ENCODE results near the gene CLEC9A. TPM values are rescaled to one million over a fixed set of nuclear protein-coding genes. Genes with fewer than 3 reads are reported as not detected.

CLEC9A gene
- total and polyA plus RNA-seq, 2 donors (not counting 1 experiment from before 2014, with no cell fraction given), result not detected

DNA sequence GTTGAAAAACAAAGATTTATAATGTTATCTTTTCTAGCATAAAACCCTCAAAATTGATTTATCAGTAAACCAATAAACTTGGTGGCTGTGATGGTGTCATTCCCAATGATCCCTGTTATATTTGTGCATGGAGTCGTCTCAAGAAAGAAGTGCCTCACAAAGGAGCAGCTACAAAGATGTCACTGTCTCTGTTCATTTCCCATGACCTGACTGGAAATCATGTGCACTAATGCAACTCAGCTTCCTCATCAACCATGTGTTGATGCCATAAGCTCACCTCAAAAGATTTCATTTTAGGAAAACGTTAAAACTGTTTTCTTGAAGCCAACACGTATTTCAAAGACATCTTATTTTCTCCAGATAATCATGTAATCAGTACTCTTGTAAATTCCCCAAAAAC, 39.5 kb downstream of the CLEC9A start:
- Histone ChIP-seq H3K4me3 (ENCODE audit: control extremely low read depth in 1 of 5, extremely low read depth in 1 of 5, insufficient read depth in 1 of 5, low read depth in 2 of 5, low read length in 4 of 5) (no peak overlapping the region), H3K9me3 (ENCODE audit: control extremely low read depth in 1 of 3, control insufficient read depth in 2 of 3, insufficient read depth in 1 of 3, low read length in 2 of 3) (no peaks in the 10 kb centered on the region), H3K4me2 (replicated peaks; ENCODE audit: low read depth, low read length, poor library complexity, severe bottlenecking) (no peak overlapping the region), H3K4me1 (ENCODE audit: control insufficient read depth in 2 of 2, insufficient read depth in 2 of 2, low read length in 2 of 2) (peaks cover 0 to 14% of the 10 kb centered on the region in 2 donors), H3K79me2 (ENCODE audit: control insufficient read depth, insufficient read depth, low read length) (no peaks in the 10 kb centered on the region), H2AFZ (ENCODE audit: insufficient read depth, low read depth, low read length, poor library complexity, severe bottlenecking) (no peak overlapping the region), H3K27me3 (replicated peaks in 1 of 4; ENCODE audit: control extremely low read depth in 1 of 4, control insufficient read depth in 3 of 4, insufficient read depth in 4 of 4, low read length in 3 of 4) (peaks cover 0 to 15% (median 2%) of the 10 kb centered on the region in 4 experiments), H3K36me3 (replicated peaks in 1 of 2; ENCODE audit: control extremely low read depth in 1 of 2, control insufficient read depth in 1 of 2, extremely low read depth in 1 of 2, insufficient read depth in 2 of 2, low read length in 1 of 2) (no peaks in the 10 kb centered on the region), H4K20me1 (ENCODE audit: control insufficient read depth, insufficient read depth, low read length, poor library complexity, severe bottlenecking) (no peaks in the 10 kb centered on the region), H3K9ac (ENCODE audit: low read length) (no peak overlapping the region), H3K27ac (ENCODE audit: low read length in 2 of 2) (no peak overlapping the region)
- Mint-ChIP-seq H3K9me3 (ENCODE audit: insufficient read depth) (no peaks in the 10 kb centered on the region), H3K27ac (no peak overlapping the region), H3K4me1 (peaks cover 13% of the 10 kb centered on the region), H3K4me3 (no peak overlapping the region), H3K27me3 (peaks cover 44% of the 10 kb centered on the region)
- ChIA-PET CTCF (no interaction called here), POLR2A (no interaction called here)
- intact Hi-C loops (cut with micrococcal nuclease), result no loop called here
- TF ChIP-seq EZH2 (IDR thresholded peaks at IDR 0.05; ENCODE audit: borderline replicate concordance, insufficient read depth, low read depth, low read length, poor library complexity, severe bottlenecking), result no peak
- TF ChIP-seq, protein P1, sequence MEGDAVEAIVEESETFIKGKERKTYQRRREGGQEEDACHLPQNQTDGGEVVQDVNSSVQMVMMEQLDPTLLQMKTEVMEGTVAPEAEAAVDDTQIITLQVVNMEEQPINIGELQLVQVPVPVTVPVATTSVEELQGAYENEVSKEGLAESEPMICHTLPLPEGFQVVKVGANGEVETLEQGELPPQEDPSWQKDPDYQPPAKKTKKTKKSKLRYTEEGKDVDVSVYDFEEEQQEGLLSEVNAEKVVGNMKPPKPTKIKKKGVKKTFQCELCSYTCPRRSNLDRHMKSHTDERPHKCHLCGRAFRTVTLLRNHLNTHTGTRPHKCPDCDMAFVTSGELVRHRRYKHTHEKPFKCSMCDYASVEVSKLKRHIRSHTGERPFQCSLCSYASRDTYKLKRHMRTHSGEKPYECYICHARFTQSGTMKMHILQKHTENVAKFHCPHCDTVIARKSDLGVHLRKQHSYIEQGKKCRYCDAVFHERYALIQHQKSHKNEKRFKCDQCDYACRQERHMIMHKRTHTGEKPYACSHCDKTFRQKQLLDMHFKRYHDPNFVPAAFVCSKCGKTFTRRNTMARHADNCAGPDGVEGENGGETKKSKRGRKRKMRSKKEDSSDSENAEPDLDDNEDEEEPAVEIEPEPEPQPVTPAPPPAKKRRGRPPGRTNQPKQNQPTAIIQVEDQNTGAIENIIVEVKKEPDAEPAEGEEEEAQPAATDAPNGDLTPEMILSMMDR (IDR thresholded peaks at IDR 0.05), result no peak
- WGBS (ENCODE audit: insufficient coverage), result 30% methylated on average over 2 of the region's 3 CpGs
- peak; percentile 14 for DNase-seq
- ATAC-seq (ENCODE audit: low read depth), result no peak

GRCh38 chr12:10070380-10070779, 39.9 kb downstream of the CLEC9A start:
- H2AFZ ChIP-seq (ENCODE audit: insufficient read depth, low read depth, low read length, poor library complexity, severe bottlenecking), result no peak overlapping the region
- no peak overlapping the region for H3K4me3 Mint-ChIP-seq
- H3K4me2 ChIP-seq (replicated peaks; ENCODE audit: low read depth, low read length, poor library complexity, severe bottlenecking), result no peak overlapping the region
- no peak for TF ChIP-seq EZH2 (IDR thresholded peaks at IDR 0.05; ENCODE audit: borderline replicate concordance, insufficient read depth, low read depth, low read length, poor library complexity, severe bottlenecking)
- TF ChIP-seq, protein P1 (IDR thresholded peaks at IDR 0.05), result no peak
- H3K27ac Mint-ChIP-seq, result no peak overlapping the region
- H3K27me3 ChIP-seq (replicated peaks in 1 of 4; ENCODE audit: control extremely low read depth in 1 of 4, control insufficient read depth in 3 of 4, insufficient read depth in 4 of 4, low read length in 3 of 4), result peaks cover 0 to 15% (median 2%) of the 10 kb centered on the region in 4 experiments
- H3K27ac ChIP-seq (ENCODE audit: low read length in 2 of 2), result no peak overlapping the region
- peaks cover 0 to 14% of the 10 kb centered on the region in 2 donors for H3K4me1 ChIP-seq (ENCODE audit: control insufficient read depth in 2 of 2, insufficient read depth in 2 of 2, low read length in 2 of 2)
- peaks cover 13% of the 10 kb centered on the region for H3K4me1 Mint-ChIP-seq
- H3K27me3 Mint-ChIP-seq, result peaks cover 46% of the 10 kb centered on the region
- 60% methylated on average over 3 of the region's 4 CpGs for WGBS (ENCODE audit: insufficient coverage)
- H4K20me1 ChIP-seq (ENCODE audit: control insufficient read depth, insufficient read depth, low read length, poor library complexity, severe bottlenecking), result no peaks in the 10 kb centered on the region
- H3K9ac ChIP-seq (ENCODE audit: low read length), result no peak overlapping the region
- H3K79me2 ChIP-seq (ENCODE audit: control insufficient read depth, insufficient read depth, low read length), result no peaks in the 10 kb centered on the region
- no peak overlapping the region for H3K4me3 ChIP-seq (ENCODE audit: control extremely low read depth in 1 of 5, extremely low read depth in 1 of 5, insufficient read depth in 1 of 5, low read depth in 2 of 5, low read length in 4 of 5)
- ATAC-seq (ENCODE audit: low read depth) (no peak), DNase-seq (peak; percentile 18)
- intact Hi-C loops (cut with micrococcal nuclease), result no loop called here
- no peaks in the 10 kb centered on the region for H3K36me3 ChIP-seq (replicated peaks in 1 of 2; ENCODE audit: control extremely low read depth in 1 of 2, control insufficient read depth in 1 of 2, extremely low read depth in 1 of 2, insufficient read depth in 2 of 2, low read length in 1 of 2)
- no peaks in the 10 kb centered on the region for H3K9me3 Mint-ChIP-seq (ENCODE audit: insufficient read depth)
- H3K9me3 ChIP-seq (ENCODE audit: control extremely low read depth in 1 of 3, control insufficient read depth in 2 of 3, insufficient read depth in 1 of 3, low read length in 2 of 3), result no peaks in the 10 kb centered on the region
- ChIA-PET POLR2A (no interaction called here), CTCF (no interaction called here)

Data from B cell (primary cell).